Stimulated activated CD8-positive, alpha-beta memory T cell treated with anti-CD3 and anti-CD28 coated beads, Interleukin-4, amount 100 ng/mL, for 1 hour (primary cell): ENCODE results near the gene COL6A1.
"Not testable (repeated sequence)": the region's sequence is repeated elsewhere in the genome, so short reads cannot be mapped to it uniquely, and the experiment has no call there.

Experiments
- DNase-seq, 2 donors: peaks; one replicate each; pipeline ENCODE4 v3.0.0-alpha.2; 2020; ENCODE audit warnings: low read depth in 2 of 2, low spot score in 1 of 2

The COL6A1 gene

GRCh38 chr21:46027851-46028493 is 46.4 kb downstream of the COL6A1 start:
- DNase-seq: no peak

DNA sequence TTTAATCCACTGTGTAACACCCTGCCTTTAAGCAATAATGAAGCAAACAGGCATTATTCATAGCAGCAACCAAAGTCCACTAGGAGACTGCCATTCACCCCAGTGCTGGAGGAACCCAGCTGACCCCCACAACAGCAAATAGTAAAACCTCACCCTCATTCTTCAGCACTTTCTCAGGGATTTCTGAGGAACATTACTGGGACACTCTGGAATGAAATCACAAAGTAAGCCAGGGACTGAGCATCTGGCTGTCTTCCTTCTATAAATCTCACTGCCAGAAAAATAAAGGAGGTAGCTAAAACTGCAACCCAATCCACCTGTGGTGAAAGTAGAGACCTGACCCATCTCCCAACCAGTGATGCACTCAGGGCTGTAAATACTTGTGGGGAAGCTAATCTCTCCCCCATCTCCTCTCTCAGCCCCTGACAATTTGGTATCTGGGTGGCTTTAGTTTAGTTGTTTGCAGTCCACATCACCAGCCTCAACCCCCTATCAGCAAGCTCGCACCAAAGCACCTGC is 47.1 kb downstream of the COL6A1 start:
- no peak for DNase-seq

GRCh38 chr21:46029186-46029924 is 47.8 kb downstream of the COL6A1 start:
- no peak for DNase-seq

- DNase-seq: no peak
Measured at GRCh38 chr21:46031484-46031883, 49.9 kb downstream of the COL6A1 start.

DNA sequence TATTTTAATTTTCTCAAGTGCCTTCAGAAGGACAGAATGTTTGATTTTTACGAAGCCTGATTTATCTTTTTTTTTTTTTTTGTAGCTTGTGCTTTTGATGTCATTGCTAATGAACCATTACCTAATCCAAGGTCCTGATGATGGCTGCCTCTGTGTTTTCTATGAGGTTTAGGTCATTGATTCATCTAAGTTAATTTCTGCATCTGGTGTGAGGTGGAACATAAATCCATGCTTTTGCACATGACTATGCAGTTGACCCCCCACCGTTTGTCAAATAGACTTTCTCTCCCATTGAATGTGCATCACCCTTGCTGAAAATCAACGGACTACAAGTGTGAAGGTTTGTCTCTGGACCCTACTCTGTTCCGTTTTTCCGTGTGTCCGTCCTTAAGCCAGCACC is 50.5 kb downstream of the COL6A1 start:
- no peak for DNase-seq

GRCh38 chr21:46033410-46034400 is 52.1 kb downstream of the COL6A1 start:
- DNase-seq: no peak

DNA sequence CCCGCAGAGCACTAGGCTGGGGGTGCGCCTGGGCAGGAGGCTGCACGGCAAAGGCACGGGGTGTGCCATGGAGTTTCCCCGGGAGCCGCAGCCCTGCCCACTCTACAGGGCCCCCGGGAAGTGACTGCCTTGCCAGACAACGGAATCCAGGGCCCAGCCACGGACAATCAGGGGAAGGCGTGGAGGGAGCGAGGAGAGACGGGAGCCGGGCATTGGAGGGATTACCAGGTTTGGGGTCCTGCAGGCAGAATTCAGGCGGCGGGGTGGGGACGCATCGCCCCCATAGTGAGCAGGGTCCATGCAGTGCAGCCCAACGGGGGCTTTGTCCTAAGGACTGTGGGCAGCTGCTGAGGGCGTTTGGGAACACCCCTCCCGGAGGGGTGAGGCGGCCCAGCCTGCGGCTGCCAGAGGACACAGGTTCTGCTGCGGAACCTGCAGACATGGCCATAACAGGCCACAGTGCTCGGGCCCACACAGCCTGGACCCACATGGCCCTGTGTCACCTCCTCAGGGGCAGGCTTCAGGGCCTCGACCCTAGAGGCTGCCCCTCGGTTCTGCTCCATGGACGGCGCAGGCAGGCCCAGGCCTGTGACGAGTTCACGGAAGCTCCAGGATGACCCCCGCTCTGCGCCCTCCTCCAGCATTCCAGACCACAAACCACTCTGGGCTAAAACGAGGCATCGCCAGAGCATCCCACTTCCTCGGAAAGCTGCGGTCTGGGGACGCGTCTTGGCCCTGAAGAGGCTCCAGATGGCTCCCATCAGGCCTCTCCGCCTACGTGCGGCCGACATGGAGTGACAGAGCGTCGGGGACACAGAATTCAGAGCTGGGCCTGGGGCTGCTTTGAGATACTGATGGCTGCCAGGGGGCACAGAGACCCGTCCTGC is 54.5 kb downstream of the COL6A1 start:
- no peak for DNase-seq

GRCh38 chr21:46036696-46037330 is 55.2 kb downstream of the COL6A1 start:
- no peak for DNase-seq

DNA sequence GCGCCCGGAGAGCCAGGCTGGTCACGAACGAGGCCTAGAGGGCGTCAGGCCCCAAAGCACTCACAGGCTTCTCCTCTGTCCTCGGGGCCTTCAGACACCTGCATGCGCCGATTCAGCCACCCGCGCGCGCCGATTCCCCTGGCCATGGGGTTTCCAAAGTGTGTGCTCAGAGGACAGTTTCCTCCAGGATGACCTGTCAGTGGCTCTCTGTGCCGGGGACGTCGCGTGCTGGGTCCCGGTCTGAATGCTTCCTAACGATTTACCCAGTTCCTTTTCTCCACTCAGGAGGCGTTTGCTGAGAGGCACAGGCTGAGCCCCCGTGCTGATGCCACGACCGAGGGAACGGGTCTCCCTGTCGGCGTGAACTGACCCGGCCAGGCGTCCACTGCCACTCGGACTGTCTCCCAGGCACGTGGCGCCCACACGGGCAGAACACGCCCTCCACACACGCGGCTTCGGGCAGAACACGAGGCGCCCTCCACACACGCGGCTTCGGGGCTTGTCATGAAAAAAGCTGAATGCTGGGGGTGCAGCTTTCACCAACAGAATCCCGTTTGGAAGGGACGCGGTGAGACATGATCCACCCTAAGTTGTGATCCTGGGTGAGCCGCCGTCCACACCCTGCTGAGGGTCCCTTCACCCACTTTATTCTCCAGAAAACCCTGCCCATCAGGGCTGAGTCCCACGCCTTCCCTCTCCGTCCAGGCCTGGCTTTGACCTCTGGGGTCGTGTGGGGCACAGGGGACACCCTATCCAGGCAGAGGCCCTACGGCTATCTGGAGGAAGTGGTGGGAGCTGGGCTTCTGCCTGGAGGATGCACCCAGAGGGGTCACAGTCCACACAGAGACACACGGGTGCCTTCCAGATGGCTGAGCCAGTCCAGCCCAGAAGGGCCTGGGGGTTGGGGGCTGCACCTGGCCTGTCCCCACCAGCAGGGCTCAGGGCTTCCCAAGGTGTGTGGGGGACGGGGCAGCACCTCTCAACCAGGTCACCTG is 56.1 kb downstream of the COL6A1 start:
- DNase-seq: no peak

DNA sequence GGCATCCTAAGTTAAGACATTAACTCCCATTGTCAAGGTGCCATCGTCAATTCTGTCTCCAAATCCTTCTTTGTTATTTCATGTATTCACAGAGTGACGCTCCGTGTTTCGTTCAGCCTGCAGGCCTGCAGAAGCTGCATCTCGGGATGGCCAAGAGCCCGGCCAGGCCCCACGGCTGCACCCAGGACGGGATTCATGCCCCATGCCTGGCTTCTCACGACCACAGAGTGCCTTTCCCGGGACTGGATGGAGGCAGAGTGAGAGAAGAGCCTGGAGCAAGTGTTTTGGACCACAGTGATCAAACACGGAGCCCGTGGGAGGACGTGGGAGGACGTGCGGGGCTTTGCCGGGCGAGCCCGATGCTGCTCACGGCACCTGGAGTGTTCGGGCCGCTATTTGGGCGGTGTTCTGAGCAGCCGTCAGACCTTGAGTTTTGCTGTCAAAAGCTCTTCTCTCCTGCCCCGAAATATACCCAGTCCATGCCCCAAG is 56.8 kb downstream of the COL6A1 start:
- no peak for DNase-seq

DNA sequence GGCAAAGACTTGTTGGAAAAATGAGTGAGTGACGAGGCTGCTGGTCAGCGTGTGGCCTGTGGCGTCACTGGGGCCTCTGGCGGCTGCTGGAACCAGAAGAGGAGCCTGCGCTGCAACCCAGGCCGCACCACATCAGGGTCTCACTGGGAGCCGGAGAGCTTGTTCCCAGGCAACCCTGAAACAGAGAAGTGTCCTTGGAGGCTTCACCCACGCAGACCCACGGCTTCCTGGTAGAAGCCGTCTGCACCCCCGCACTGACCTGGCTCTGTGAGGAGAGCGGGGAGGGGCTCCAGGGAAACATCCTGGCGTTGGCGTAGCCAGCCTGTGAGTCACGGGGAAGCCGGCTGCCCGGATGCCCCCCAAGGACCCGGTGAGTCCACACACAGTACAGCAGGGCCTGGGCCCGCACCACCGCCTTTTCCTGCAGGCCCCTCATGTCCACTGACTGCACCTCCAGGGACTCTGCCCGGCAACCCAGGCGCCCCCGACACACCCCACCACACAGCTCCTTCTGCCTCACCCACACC is 57.4 kb downstream of the COL6A1 start:
- DNase-seq: no peak

GRCh38 chr21:46039891-46040660 is 58.5 kb downstream of the COL6A1 start:
- no peak for DNase-seq

DNA sequence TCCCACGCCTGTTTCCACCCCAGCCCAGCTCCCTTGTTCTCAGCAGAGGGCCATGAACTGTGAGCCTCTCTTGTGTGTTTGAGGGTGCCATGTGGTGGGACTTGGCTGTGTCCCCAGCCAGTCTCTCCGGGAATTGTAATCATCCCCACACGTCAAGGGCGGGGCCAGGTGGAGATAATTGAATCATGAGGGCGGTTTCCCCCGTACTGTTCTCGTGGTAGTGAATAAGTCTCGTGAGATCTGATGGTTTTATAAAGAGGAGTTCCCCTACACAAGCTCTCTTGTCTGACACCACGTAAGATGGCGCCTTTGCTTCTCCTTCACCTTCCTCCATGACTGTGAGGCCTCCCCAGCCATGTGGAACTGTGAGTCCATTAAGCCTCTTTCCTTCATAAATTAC is 59.1 kb downstream of the COL6A1 start:
- no peak for DNase-seq

DNA sequence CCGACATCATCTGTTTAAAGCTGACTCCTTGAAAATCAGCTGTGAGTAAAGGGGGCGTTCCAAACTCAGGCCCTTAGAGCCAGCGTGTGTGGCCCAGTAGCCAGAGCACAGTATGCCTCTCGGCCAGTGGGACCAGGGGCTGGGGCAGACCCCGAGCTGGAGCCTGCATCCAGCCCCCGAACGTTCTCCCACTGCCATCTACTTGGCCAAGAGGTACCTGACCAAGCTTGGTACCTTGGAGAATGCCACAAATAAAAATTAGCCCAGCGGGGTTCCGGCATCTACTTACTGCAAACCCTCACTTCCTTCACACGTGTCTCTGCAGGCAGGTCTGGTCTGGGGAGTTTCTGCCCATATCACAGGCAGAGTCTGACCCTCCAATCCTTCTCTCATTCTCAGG is 59.6 kb downstream of the COL6A1 start:
- DNase-seq: no peak

DNA sequence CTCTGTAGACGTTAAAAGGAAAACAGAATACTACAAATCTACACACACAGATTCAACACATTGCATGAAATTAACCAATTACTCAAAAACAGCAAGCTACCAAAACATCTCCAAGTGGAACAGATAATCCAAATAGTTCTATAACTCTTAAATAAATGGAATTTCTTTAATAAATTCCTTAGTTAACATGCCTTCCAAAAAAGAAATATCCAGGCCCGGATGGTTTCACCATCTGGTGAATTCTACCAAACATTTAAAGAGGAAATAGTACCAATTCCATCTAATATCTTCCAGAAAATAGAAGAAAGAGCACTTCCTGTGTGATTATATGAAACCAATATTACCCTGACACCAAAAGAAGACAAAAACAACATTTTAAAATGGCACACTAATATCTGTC is 63.6 kb downstream of the COL6A1 start:
- no peak for DNase-seq

DNA sequence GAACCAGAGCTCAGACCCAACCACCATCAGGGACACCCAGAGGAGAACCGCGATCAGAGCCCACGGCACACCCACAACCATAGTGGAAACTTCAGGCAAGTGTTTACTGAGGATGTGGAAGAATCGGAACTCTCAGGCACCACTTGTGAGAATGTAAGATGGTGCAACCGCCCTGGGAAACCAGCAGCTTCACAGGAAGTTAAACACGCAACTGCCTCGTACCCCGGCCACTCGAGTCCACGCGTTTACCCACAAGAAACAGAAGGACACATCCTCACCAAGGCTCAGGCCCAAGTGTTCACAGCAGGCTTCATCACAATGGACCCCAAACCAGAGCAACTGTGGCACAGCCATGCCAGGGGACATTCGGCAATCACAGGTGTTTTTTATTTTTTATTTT is 64.9 kb downstream of the COL6A1 start:
- DNase-seq: no peak

GRCh38 chr21:46046906-46047305 is 65.3 kb downstream of the COL6A1 start:
- not testable (repeated sequence) for DNase-seq
